ENCODE data around the gene ELANE.

DNA sequence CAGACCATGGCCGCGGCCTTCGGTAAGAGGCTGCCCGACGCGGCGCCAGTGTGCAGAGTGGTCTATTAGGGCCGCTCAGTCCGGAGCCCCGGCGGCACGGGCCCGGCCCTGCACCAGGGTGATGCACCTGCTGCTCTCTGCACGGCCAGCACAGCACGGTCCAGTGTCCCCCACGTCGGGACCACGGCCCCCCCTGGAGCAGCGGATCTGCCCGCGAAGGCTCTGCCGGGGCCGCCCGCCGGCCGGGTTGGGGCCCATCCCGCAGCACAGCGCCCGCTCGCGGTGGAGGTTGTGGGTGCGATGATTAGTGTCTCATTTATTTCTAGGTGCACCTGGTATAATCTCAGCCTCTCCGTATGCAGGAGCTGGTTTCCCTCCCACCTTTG is 46.9 kb upstream of the ELANE start:
- TF ChIP-seq CTCF (conservative IDR thresholded peaks at IDR 0.05 in 1 of 2, IDR thresholded peaks at IDR 0.05 in 1 of 2; ENCODE audit: extremely low read depth in 1 of 2, insufficient read depth in 1 of 2, low read depth in 1 of 2, low read length in 2 of 2) (no peak), EZH2 (IDR thresholded peaks at IDR 0.05; ENCODE audit: borderline replicate concordance, low read length) (no peak)
